Upper lobe of left lung (tissue), 4 donors: Measurements from ENCODE around the gene WLS.

Experiments
- CTCF ChIP-seq, 6 experiments: fragments of 450-650 bp in 4 of 6; fragments of 200-600 bp in 2 of 6; sonication (generic) in 2 of 6; IDR thresholded peaks; one replicate each; pipeline ENCODE4 v1.5.1; 2016 to 2019; ENCODE audit warnings: antibody characterized with exemption in 6 of 6
- POLR2A ChIP-seq, 4 donors: fragments of 450-650 bp; IDR thresholded peaks; one replicate each; pipeline ENCODE4 v1.5.1; 2016 to 2017; ENCODE audit warnings: antibody characterized with exemption in 4 of 4, mild to moderate bottlenecking in 2 of 4

DNA sequence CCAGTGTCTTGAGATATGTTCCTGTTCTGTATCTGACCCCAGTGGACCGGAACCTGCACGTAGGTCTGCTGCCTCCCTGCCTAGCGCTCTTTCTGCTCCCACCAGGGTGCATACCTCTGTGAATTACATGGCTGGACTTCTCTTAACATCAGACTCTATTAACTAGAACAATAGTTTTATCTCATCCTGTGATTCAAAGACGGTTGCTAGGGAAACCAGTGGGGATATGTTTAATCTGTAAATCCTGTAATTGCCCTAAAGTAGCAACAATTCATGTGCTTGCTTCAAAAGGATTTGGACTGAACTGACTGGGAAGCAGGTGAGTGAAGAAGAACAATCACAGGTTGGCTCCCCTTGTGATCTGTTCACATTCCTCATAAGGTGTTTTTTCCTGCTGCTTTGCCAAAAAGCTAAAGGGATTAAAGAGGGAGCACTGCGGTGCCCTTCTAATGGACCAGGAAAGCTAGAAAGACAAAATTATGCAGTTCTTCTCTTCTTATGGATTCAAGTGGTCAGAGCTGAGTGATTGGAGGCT, 129.2 kb downstream of the WLS start:
- TF ChIP-seq CTCF (IDR thresholded peaks at IDR 0.05) (no peak), POLR2A (IDR thresholded peaks at IDR 0.05) (no peak)
